ENCODE results near the gene SUMO2. TPM values are rescaled to one million over a fixed set of nuclear protein-coding genes. Genes with fewer than 3 reads are reported as not detected.

SUMO2 gene
- total and polyA plus RNA-seq, 2 of the 13 experiments (the other 11 are each of a cell fraction or from before 2014, with no cell fraction given): 337 to 553 TPM

DNA sequence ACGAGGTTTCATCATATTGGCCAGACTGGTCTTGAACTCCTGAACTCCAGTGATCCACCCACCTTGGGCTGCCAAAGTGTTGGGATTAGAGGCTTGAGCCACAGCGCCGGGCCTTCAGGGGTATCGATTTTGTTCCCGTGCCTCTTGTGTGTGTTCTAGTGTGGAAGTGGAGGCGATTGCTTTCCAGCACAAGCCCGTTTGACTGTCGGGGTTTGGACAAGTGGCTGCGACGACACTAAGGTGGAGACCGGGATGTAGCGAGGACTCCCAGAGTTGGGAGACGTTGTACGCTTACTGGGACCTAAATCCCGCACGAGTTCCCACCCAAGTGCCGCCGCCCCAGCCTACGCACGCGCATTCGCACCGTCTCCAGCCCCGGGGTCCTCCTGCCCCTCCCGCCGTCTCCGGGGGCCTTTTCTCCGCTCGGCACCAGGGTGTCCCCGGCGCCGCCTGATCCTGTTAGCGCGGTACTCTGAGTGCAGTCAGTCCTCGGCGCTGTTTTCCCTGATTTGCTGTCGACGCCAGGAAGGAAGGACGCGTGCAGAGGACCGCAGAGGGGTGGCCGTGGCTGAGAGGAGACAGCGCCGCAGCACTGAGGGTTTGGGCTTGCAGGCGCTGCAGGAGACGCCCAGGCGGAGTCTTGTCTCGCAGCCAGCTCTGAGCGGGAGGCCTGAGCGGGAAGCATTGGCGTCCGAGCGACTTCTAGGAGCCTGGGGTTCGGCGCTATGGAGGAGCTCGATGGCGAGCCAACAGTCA is 22.5 kb upstream of the SUMO2 start, which contains the start of gene NUP85 (continued):
- peak; percentile 91 for TF ChIP-seq ONECUT2 (CRISPR knock-in tag; IDR thresholded peaks at IDR 0.05)
- no peak for TF ChIP-seq RBM39 (IDR thresholded peaks at IDR 0.05; ENCODE audit: low read depth, low read length, poor library complexity, severe bottlenecking)
- TF ChIP-seq NFE2 (CRISPR knock-in tag; IDR thresholded peaks at IDR 0.05): no peak
- peak; percentile 86 for TF ChIP-seq KAT7 (CRISPR knock-in tag; IDR thresholded peaks at IDR 0.05; ENCODE audit: borderline replicate concordance)
- no peak for TF ChIP-seq ZBTB1 (CRISPR knock-in tag; IDR thresholded peaks at IDR 0.05; ENCODE audit: borderline replicate concordance)
- TF ChIP-seq, protein P1, sequence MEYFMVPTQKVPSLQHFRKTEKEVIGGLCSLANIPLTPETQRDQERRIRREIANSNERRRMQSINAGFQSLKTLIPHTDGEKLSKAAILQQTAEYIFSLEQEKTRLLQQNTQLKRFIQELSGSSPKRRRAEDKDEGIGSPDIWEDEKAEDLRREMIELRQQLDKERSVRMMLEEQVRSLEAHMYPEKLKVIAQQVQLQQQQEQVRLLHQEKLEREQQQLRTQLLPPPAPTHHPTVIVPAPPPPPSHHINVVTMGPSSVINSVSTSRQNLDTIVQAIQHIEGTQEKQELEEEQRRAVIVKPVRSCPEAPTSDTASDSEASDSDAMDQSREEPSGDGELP (IDR thresholded peaks at IDR 0.05; ENCODE audit: borderline replicate concordance, low read depth): peak; percentile 58
- no peak for TF ChIP-seq TCF7L2 (IDR thresholded peaks at IDR 0.05; ENCODE audit: low read depth, low read length)
- TF ChIP-seq, protein P2, sequence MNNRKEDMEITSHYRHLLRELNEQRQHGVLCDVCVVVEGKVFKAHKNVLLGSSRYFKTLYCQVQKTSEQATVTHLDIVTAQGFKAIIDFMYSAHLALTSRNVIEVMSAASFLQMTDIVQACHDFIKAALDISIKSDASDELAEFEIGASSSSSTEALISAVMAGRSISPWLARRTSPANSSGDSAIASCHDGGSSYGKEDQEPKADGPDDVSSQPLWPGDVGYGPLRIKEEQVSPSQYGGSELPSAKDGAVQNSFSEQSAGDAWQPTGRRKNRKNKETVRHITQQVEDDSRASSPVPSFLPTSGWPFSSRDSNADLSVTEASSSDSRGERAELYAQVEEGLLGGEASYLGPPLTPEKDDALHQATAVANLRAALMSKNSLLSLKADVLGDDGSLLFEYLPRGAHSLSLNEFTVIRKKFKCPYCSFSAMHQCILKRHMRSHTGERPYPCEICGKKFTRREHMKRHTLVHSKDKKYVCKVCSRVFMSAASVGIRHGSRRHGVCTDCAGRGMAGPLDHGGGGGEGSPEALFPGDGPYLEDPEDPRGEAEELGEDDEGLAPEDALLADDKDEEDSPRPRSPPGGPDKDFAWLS (CRISPR knock-in tag; IDR thresholded peaks at IDR 0.05; ENCODE audit: borderline replicate concordance): no peak
- TF ChIP-seq MYNN (CRISPR knock-in tag; IDR thresholded peaks at IDR 0.05; ENCODE audit: low read depth): no peak; the same call in 1 of the 2 replicates
- TF ChIP-seq ZNF570 (CRISPR knock-in tag; IDR thresholded peaks at IDR 0.05; ENCODE audit: borderline replicate concordance): no peak
- TF ChIP-seq NRL (CRISPR knock-in tag; IDR thresholded peaks at IDR 0.05; ENCODE audit: borderline replicate concordance): peak; percentile 87
- peak; percentile 46 for TF ChIP-seq CEBPG (CRISPR knock-in tag; IDR thresholded peaks at IDR 0.05)
- TF ChIP-seq, protein P3, sequence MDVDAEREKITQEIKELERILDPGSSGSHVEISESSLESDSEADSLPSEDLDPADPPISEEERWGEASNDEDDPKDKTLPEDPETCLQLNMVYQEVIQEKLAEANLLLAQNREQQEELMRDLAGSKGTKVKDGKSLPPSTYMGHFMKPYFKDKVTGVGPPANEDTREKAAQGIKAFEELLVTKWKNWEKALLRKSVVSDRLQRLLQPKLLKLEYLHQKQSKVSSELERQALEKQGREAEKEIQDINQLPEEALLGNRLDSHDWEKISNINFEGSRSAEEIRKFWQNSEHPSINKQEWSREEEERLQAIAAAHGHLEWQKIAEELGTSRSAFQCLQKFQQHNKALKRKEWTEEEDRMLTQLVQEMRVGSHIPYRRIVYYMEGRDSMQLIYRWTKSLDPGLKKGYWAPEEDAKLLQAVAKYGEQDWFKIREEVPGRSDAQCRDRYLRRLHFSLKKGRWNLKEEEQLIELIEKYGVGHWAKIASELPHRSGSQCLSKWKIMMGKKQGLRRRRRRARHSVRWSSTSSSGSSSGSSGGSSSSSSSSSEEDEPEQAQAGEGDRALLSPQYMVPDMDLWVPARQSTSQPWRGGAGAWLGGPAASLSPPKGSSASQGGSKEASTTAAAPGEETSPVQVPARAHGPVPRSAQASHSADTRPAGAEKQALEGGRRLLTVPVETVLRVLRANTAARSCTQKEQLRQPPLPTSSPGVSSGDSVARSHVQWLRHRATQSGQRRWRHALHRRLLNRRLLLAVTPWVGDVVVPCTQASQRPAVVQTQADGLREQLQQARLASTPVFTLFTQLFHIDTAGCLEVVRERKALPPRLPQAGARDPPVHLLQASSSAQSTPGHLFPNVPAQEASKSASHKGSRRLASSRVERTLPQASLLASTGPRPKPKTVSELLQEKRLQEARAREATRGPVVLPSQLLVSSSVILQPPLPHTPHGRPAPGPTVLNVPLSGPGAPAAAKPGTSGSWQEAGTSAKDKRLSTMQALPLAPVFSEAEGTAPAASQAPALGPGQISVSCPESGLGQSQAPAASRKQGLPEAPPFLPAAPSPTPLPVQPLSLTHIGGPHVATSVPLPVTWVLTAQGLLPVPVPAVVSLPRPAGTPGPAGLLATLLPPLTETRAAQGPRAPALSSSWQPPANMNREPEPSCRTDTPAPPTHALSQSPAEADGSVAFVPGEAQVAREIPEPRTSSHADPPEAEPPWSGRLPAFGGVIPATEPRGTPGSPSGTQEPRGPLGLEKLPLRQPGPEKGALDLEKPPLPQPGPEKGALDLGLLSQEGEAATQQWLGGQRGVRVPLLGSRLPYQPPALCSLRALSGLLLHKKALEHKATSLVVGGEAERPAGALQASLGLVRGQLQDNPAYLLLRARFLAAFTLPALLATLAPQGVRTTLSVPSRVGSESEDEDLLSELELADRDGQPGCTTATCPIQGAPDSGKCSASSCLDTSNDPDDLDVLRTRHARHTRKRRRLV (CRISPR knock-in tag; IDR thresholded peaks at IDR 0.05): peak; percentile 84; the same call in 1 of the 2 replicates
- no peak for TF ChIP-seq STAG1 (CRISPR knock-in tag; IDR thresholded peaks at IDR 0.05)
- TF ChIP-seq CHD2 (IDR thresholded peaks at IDR 0.05; ENCODE audit: low read depth, low read length): peak; percentile 61; the same call in 1 of the 2 replicates
- no peak for TF ChIP-seq ZNF138 (CRISPR knock-in tag; IDR thresholded peaks at IDR 0.05; ENCODE audit: low read depth)
- peak; percentile 79 for TF ChIP-seq SRSF1 (optimal IDR thresholded peaks at IDR 0.05; ENCODE audit: low read depth, low read length)
- TF ChIP-seq HDAC1 (CRISPR knock-in tag; IDR thresholded peaks at IDR 0.05): peak; percentile 97
- no peak for TF ChIP-seq MLLT10 (CRISPR knock-in tag; IDR thresholded peaks at IDR 0.05)
- no peak for TF ChIP-seq HNF4G (IDR thresholded peaks at IDR 0.05; ENCODE audit: borderline replicate concordance, low read depth, low read length)
- peak; percentile 59; the same call in 1 of the 2 replicates for TF ChIP-seq HNF4G (CRISPR knock-in tag; IDR thresholded peaks at IDR 0.05; ENCODE audit: borderline replicate concordance, low read depth)
- no peak for TF ChIP-seq ARID2 (CRISPR knock-in tag; IDR thresholded peaks at IDR 0.05; ENCODE audit: borderline replicate concordance)
- TF ChIP-seq REL (CRISPR knock-in tag; conservative IDR thresholded peaks at IDR 0.05): 0 out of 2 replicates have a peak, but pooled peaks have one; percentile 47

All from HepG2 (cell line).